Astrocyte (in vitro differentiated cells and primary cell): ENCODE measurements around the gene IL17B. TPM values are rescaled to one million over a fixed set of nuclear protein-coding genes. Genes with fewer than 3 reads are reported as not detected.

ENCODE experiments used
- DNase-seq: peaks from one replicate; pipeline ENCODE4 v3.0.0-alpha.2; 2010; ENCODE audit warnings: low read depth
- FAIRE-seq: peaks from 2 replicates; lab custom pipeline; 2011; peaks lifted over from hg19 to GRCh38; lab: Jason Lieb, UNC
- H2AFZ ChIP-seq: 2 replicates; pipeline ENCODE4 v1.6.0; 2012; ENCODE audit warnings: low read depth, low read length, inconsistent platforms
- H3K27ac ChIP-seq: 2 replicates; pipeline ENCODE4 v1.5.1; 2011; ENCODE audit warnings: low read depth, low read length, inconsistent platforms
- H3K27me3 ChIP-seq: 2 replicates; pipeline ENCODE4 v1.6.0; 2011; ENCODE audit warnings: low read length, inconsistent platforms; ENCODE audit not compliant: insufficient read depth
- H3K36me3 ChIP-seq: 2 replicates; pipeline ENCODE4 v1.5.1; 2011; ENCODE audit warnings: low read length, inconsistent platforms; ENCODE audit not compliant: insufficient read depth
- H3K4me1 ChIP-seq: 2 replicates; pipeline ENCODE4 v1.5.1; 2011; ENCODE audit warnings: low read length, inconsistent platforms; ENCODE audit not compliant: insufficient read depth
- H3K4me2 ChIP-seq: 2 replicates; pipeline ENCODE4 v1.6.0; 2012; ENCODE audit warnings: low read length, inconsistent platforms
- H3K4me3 ChIP-seq: 2 replicates; pipeline ENCODE4 v1.5.1; 2011; ENCODE audit warnings: low read depth, mild to moderate bottlenecking, low read length, inconsistent platforms; ENCODE audit not compliant: insufficient read depth
- H3K79me2 ChIP-seq: 2 replicates; pipeline ENCODE4 v1.6.0; 2012; ENCODE audit warnings: mild to moderate bottlenecking, low read length, inconsistent platforms; ENCODE audit not compliant: insufficient read depth
- H3K9ac ChIP-seq: 2 replicates; pipeline ENCODE4 v1.6.0; 2012; ENCODE audit warnings: mild to moderate bottlenecking, low read length, inconsistent platforms
- H3K9me3 ChIP-seq: 2 replicates; pipeline ENCODE4 v1.5.1; 2012; ENCODE audit warnings: low read depth, mild to moderate bottlenecking, low read length, inconsistent platforms; ENCODE audit not compliant: insufficient read depth
- H4K20me1 ChIP-seq: 2 replicates; pipeline ENCODE4 v1.6.0; 2012; ENCODE audit warnings: low read length, inconsistent platforms; ENCODE audit not compliant: insufficient read depth
- H3K27ac Mint-ChIP-seq: one replicate; pipeline ENCODE4 v1.8.0; 2021; ENCODE audit warnings: mild to moderate bottlenecking, mixed read lengths; ENCODE audit not compliant: unreplicated experiment
- H3K27me3 Mint-ChIP-seq: one replicate; pipeline ENCODE4 v1.8.0; 2021; ENCODE audit warnings: low read depth, mixed read lengths; ENCODE audit not compliant: unreplicated experiment
- H3K36me3 Mint-ChIP-seq: one replicate; pipeline ENCODE4 v1.8.0; 2021; ENCODE audit warnings: low read depth, mixed read lengths; ENCODE audit not compliant: unreplicated experiment
- H3K4me1 Mint-ChIP-seq: one replicate; pipeline ENCODE4 v1.8.0; 2021; ENCODE audit warnings: low read depth, mixed read lengths; ENCODE audit not compliant: unreplicated experiment
- H3K4me3 Mint-ChIP-seq: one replicate; pipeline ENCODE4 v1.8.0; 2021; ENCODE audit warnings: mild to moderate bottlenecking, moderate library complexity, mixed read lengths; ENCODE audit not compliant: unreplicated experiment
- H3K9me3 Mint-ChIP-seq: one replicate; pipeline ENCODE4 v1.8.0; 2021; ENCODE audit warnings: mild to moderate bottlenecking, mixed read lengths; ENCODE audit not compliant: unreplicated experiment
- EZH2 ChIP-seq: IDR thresholded peaks from 2 replicates; pipeline ENCODE4 v1.6.1; 2012; ENCODE audit warnings: mild to moderate bottlenecking, low read length, inconsistent platforms; ENCODE audit not compliant: insufficient read depth
- total RNA-seq: library from RNA; stranded (reverse); gene quantifications from 2 replicates; pipeline ENCODE4 v1.2.1, GENCODE V29; 2021
- TF ChIP-seq, protein P1 (sequence below): IDR thresholded peaks from 2 replicates; pipeline ENCODE4 v1.5.1; 2011; ENCODE audit warnings: low read depth, mild to moderate bottlenecking, inconsistent platforms, low read length, moderate library complexity; ENCODE audit not compliant: insufficient read depth

The IL17B gene
- total RNA-seq, 1 donor from 2014 or later, result 0.54 TPM

GRCh38 chr5:149371296-149371962 lies 7.7 kb downstream of the IL17B start:
- no peak overlapping the region for H3K4me2 ChIP-seq
- H3K36me3 ChIP-seq, result no peaks in the 10 kb centered on the region
- FAIRE-seq, result no peak
- TF ChIP-seq EZH2, result no peak
- TF ChIP-seq, protein P1, sequence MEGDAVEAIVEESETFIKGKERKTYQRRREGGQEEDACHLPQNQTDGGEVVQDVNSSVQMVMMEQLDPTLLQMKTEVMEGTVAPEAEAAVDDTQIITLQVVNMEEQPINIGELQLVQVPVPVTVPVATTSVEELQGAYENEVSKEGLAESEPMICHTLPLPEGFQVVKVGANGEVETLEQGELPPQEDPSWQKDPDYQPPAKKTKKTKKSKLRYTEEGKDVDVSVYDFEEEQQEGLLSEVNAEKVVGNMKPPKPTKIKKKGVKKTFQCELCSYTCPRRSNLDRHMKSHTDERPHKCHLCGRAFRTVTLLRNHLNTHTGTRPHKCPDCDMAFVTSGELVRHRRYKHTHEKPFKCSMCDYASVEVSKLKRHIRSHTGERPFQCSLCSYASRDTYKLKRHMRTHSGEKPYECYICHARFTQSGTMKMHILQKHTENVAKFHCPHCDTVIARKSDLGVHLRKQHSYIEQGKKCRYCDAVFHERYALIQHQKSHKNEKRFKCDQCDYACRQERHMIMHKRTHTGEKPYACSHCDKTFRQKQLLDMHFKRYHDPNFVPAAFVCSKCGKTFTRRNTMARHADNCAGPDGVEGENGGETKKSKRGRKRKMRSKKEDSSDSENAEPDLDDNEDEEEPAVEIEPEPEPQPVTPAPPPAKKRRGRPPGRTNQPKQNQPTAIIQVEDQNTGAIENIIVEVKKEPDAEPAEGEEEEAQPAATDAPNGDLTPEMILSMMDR, result peak; percentile 66
- no peaks in the 10 kb centered on the region for H4K20me1 ChIP-seq
- H3K79me2 ChIP-seq, result no peaks in the 10 kb centered on the region
- no peak overlapping the region for H3K4me3 ChIP-seq
- peak; percentile 8 for DNase-seq
- no peak overlapping the region for H3K27ac Mint-ChIP-seq
- no peak overlapping the region for H3K27ac ChIP-seq
- H3K27me3 ChIP-seq, result no peaks in the 10 kb centered on the region
- H3K9ac ChIP-seq, result no peak overlapping the region
- no peaks in the 10 kb centered on the region for H3K4me1 ChIP-seq
- H3K9me3 ChIP-seq, result no peaks in the 10 kb centered on the region
- H3K27me3 Mint-ChIP-seq, result no peaks in the 10 kb centered on the region
- no peaks in the 10 kb centered on the region for H3K9me3 Mint-ChIP-seq
- H3K36me3 Mint-ChIP-seq, result no peaks in the 10 kb centered on the region
- no peak overlapping the region for H3K4me3 Mint-ChIP-seq
- peaks cover 13% of the 10 kb centered on the region for H3K4me1 Mint-ChIP-seq
- no peak overlapping the region for H2AFZ ChIP-seq

DNA sequence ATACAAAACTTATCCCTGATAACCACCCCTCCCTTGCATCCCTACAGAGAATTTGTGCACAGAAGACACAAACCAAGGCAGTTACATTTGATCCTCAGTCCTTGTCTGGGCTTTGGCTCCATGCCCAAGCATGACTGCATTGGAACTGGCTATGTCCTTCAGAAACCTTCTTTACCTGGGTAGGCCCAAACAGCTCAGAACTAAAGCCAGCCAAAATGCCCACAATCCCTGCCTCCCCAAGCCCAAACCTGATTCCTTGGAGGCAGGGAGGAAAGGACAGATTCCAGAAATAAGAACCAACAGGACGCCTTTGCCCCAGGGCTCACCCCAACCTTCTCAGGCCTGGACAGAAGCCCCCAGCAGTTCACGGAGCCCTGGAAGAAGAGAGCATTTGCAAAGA lies 8.2 kb downstream of the IL17B start:
- Histone ChIP-seq H4K20me1 (no peaks in the 10 kb centered on the region), H3K36me3 (no peaks in the 10 kb centered on the region), H3K9me3 (no peaks in the 10 kb centered on the region), H3K4me1 (no peaks in the 10 kb centered on the region), H3K79me2 (no peaks in the 10 kb centered on the region), H3K27me3 (no peaks in the 10 kb centered on the region), H3K27ac (no peak overlapping the region), H3K4me3 (no peak overlapping the region), H2AFZ (no peak overlapping the region), H3K4me2 (no peak overlapping the region), H3K9ac (no peak overlapping the region)
- H3K36me3 Mint-ChIP-seq, result no peaks in the 10 kb centered on the region
- no peaks in the 10 kb centered on the region for H3K9me3 Mint-ChIP-seq
- DNase-seq, result no peak
- FAIRE-seq, result no peak
- H3K27me3 Mint-ChIP-seq, result no peaks in the 10 kb centered on the region
- no peak for TF ChIP-seq EZH2
- TF ChIP-seq, protein P1, result no peak
- no peak overlapping the region for H3K4me3 Mint-ChIP-seq
- H3K27ac Mint-ChIP-seq, result no peak overlapping the region
- H3K4me1 Mint-ChIP-seq, result peaks cover 16% of the 10 kb centered on the region

GRCh38 chr5:149367972-149368645 lies 11.0 kb downstream of the IL17B start:
- Mint-ChIP-seq H3K27ac (peak overlapping the region; percentile 38), H3K9me3 (no peaks in the 10 kb centered on the region), H3K27me3 (no peaks in the 10 kb centered on the region), H3K4me3 (no peak overlapping the region), H3K4me1 (peaks cover 16% of the 10 kb centered on the region), H3K36me3 (no peaks in the 10 kb centered on the region)
- Histone ChIP-seq H2AFZ (peak overlapping the region; percentile 48), H3K4me1 (no peaks in the 10 kb centered on the region), H3K4me2 (no peak overlapping the region), H3K36me3 (no peaks in the 10 kb centered on the region), H3K27ac (no peak overlapping the region), H3K79me2 (no peaks in the 10 kb centered on the region), H3K27me3 (no peaks in the 10 kb centered on the region), H3K9me3 (no peaks in the 10 kb centered on the region), H3K9ac (no peak overlapping the region), H4K20me1 (no peaks in the 10 kb centered on the region), H3K4me3 (no peak overlapping the region)
- no peak for FAIRE-seq
- TF ChIP-seq, protein P1, result no peak
- no peak for TF ChIP-seq EZH2
- no peak for DNase-seq
